ENCODE measurements around the gene HEG1. TPM values are rescaled to one million over a fixed set of nuclear protein-coding genes. Genes with fewer than 3 reads are reported as not detected.
"Not testable (repeated sequence)": the region's sequence is repeated elsewhere in the genome, so short reads cannot be mapped to it uniquely, and the experiment has no call there.

The HEG1 gene
- total and polyA plus RNA-seq, 12 donors = 12.2 to 186 (median 122) TPM

DNA sequence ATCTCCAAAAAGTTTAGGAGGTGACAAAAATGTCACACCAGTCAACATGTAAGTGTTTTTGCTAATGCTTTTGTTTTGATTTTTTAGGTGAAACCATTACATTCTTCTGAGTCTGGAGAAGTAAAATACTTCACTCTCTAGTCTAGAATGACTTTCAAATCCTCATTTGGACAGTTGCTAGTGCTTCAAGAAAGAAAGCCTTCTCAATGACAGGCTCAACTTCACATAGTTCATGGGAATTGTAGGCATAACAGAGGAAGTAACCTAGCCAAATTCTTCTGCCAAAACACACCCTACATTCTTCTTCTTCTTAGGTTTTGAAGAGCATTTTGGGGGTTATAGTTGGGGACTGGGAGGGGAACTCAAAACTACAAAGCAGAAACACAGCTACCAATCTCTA lies 29.4 kb upstream of the HEG1 start:
- no peaks in the 10 kb centered on the region for H3K36me3 ChIP-seq
- intact Hi-C loops (cut with DNase I) = no loop called here
- no peak for ATAC-seq
- no peak for DNase-seq
- peaks cover 0 to 5% (median 0%) of the 10 kb centered on the region in 11 donors for H3K9me3 ChIP-seq
- no peak overlapping the region for H3K27ac ChIP-seq
- no peak overlapping the region for H3K4me3 ChIP-seq
- TF ChIP-seq, protein P1, sequence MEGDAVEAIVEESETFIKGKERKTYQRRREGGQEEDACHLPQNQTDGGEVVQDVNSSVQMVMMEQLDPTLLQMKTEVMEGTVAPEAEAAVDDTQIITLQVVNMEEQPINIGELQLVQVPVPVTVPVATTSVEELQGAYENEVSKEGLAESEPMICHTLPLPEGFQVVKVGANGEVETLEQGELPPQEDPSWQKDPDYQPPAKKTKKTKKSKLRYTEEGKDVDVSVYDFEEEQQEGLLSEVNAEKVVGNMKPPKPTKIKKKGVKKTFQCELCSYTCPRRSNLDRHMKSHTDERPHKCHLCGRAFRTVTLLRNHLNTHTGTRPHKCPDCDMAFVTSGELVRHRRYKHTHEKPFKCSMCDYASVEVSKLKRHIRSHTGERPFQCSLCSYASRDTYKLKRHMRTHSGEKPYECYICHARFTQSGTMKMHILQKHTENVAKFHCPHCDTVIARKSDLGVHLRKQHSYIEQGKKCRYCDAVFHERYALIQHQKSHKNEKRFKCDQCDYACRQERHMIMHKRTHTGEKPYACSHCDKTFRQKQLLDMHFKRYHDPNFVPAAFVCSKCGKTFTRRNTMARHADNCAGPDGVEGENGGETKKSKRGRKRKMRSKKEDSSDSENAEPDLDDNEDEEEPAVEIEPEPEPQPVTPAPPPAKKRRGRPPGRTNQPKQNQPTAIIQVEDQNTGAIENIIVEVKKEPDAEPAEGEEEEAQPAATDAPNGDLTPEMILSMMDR (IDR thresholded peaks at IDR 0.05) = no peak
- peaks cover 0 to 9% (median 4%) of the 10 kb centered on the region in 9 donors for H3K4me1 ChIP-seq
- no peaks in the 10 kb centered on the region for H3K27me3 ChIP-seq

DNA sequence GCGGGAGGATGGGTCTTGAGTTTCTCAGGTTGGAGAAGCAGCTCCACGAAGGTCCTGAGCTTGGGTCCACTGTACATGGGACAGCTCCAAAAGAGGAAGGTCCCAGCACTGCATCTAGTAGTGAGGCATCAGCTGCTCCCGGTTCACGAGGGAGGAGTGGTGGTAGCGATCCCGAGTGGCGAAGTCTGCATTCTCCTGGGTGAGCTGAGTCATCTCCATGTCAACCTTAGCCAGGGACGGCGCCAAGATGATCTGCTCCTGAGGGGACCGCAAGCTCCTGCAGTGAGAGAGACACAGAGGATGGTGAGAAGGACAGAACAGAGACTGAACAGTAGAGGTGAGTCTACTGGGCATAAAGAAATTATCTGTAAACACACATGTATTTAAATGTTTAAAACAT lies 28.0 kb upstream of the HEG1 start:
- Histone ChIP-seq H3K9me3 (no peaks in the 10 kb centered on the region), H3K36me3 (no peaks in the 10 kb centered on the region), H3K4me3 (no peak overlapping the region), H3K27ac (no peak overlapping the region), H3K4me1 (peaks cover 0 to 12% (median 4%) of the 10 kb centered on the region in 9 donors), H3K27me3 (no peaks in the 10 kb centered on the region)
- ATAC-seq = no peak
- DNase-seq = no peak
- TF ChIP-seq, protein P1 (IDR thresholded peaks at IDR 0.05) = no peak
- 76 to 78% methylated on average over 10 of the region's 10 CpGs for WGBS, 2 donors
- intact Hi-C loops (cut with DNase I) = no loop called here

DNA sequence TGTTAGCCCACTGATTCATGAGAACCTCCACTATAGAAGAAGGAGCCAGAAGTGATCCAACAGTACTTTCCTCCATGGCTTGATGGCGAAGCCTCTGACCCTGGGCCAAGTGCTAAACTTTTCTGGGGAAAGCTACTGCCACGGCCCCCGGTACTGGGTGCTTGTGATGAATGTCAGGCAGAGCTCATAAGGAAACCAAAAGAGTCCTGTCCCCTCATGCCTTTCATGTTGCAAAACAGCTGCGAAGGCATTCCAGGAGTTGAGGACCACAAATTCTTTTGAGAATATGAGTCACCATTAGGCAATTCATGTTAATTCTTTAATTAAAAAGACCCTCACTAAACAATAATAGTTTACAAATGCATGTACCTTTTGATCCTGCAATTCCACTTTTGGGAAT lies 26.5 kb upstream of the HEG1 start:
- H3K4me1 ChIP-seq; H3K27ac ChIP-seq; H3K4me3 ChIP-seq; intact Hi-C loops (cut with DNase I); ATAC-seq; H3K36me3 ChIP-seq; H3K9me3 ChIP-seq; H3K27me3 ChIP-seq; DNase-seq: not testable (repeated sequence)
- WGBS, 2 donors = 73 to 79% methylated on average over 4 of the region's 4 CpGs

DNA sequence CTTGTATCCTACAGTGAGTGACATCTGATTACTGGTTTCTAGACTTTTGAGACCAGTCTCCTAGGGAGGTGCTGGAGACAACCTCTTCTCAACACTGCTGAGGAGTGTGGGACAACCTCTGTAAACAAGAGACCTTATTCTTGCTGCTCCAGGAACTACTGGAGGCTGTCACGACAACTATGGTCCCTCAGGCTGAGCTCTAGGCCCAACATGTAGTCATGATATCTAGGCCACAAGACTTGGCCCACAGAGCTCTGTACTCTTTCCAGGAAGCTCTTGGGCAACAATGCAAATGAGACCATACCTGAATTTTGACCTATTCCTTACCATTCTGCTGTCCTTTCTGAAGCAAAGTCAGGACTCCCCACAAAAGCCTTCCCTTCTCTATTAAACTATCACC lies 24.3 kb upstream of the HEG1 start:
- H3K36me3 ChIP-seq = no peaks in the 10 kb centered on the region
- no peaks in the 10 kb centered on the region for H3K9me3 ChIP-seq
- TF ChIP-seq, protein P1 (IDR thresholded peaks at IDR 0.05) = no peak
- ATAC-seq (no peak), DNase-seq (no peak)
- H3K27ac ChIP-seq = no peak overlapping the region
- no peak overlapping the region for H3K4me3 ChIP-seq
- intact Hi-C loops (cut with DNase I) = no loop called here
- H3K4me1 ChIP-seq = peaks cover 0 to 6% (median 0%) of the 10 kb centered on the region in 9 donors
- 98 to 100% methylated on average over 1 of the region's 1 CpG for WGBS, 2 donors
- H3K27me3 ChIP-seq = no peaks in the 10 kb centered on the region

DNA sequence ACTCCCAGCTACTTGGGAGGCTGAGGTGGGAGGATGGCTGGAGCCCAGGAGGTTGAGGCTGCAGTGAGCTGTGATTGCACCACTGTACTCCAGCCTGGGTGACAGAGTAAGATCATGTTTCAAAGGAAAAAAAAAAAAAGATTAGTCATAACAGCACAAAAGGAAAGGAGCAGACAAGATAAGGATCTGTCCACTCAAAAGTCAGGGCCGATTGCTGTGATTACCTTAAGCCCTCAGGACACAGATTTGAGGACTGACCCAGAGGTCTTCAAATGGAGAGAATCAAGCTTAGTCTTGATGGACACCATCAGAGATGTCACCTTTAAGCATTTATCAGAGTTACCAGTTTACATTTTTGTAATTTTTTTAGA lies 23.9 kb upstream of the HEG1 start:
- Histone ChIP-seq H3K36me3 (no peaks in the 10 kb centered on the region), H3K4me3 (no peak overlapping the region), H3K27me3 (no peaks in the 10 kb centered on the region), H3K9me3 (no peaks in the 10 kb centered on the region), H3K4me1 (peaks cover 0 to 6% (median 0%) of the 10 kb centered on the region in 9 donors), H3K27ac (no peak overlapping the region)
- TF ChIP-seq, protein P1 (IDR thresholded peaks at IDR 0.05) = no peak
- no peak for DNase-seq
- no peak for ATAC-seq
- 55 to 67% methylated on average over 1 of the region's 1 CpG for WGBS, 2 donors
- intact Hi-C loops (cut with DNase I) = no loop called here
